Femur (tissue), 1 donor: ENCODE measurements around the gene TMPRSS11B.
"Not testable (repeated sequence)": the region's sequence is repeated elsewhere in the genome, so short reads cannot be mapped to it uniquely, and the experiment has no call there.

Experiments
- DNase-seq: peaks from one replicate; pipeline ENCODE4 v3.0.0-alpha.2; 2017

The TMPRSS11B gene

GRCh38 chr4:68216501-68216900, 29.0 kb downstream of the TMPRSS11B start:
- DNase-seq, result no peak

DNA sequence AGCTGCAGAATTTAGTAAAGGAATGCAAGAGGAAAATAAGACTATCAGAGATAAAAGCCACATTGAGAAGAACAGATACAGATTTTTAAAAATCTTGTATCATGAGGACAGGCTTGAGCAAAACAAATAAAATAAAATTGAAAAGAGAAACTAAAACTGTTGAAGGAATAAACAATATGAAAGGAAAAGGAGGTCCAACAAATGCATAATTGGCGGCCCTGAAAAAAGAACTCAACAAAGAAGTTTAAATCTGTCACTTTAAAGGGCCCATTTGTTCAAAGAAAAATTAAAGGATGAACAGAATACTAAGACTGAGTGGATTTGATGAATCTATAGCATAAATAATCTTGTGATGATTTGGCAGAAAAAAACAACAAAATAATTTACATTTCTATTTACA, 36.5 kb downstream of the TMPRSS11B start:
- no peak for DNase-seq

DNA sequence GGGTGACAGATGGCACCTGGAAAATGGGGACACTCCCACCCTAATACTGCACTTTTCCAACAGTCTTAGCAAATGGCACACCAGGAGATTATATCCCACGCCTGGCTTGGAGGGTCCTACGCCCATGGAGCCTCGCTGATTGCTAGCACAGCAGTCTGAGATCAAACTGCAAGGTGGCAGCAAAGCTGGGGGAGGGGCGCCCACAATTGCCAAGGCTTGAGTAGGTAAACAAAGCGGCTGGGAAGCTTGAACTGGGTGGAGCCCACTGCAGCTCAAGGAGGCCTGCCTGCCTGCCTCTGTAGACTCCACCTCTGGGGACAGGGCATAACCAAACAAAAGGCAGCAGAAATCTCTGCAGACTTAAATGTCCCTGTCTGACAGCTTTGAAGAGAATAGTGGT, 51.2 kb downstream of the TMPRSS11B start:
- not testable (repeated sequence) for DNase-seq

DNA sequence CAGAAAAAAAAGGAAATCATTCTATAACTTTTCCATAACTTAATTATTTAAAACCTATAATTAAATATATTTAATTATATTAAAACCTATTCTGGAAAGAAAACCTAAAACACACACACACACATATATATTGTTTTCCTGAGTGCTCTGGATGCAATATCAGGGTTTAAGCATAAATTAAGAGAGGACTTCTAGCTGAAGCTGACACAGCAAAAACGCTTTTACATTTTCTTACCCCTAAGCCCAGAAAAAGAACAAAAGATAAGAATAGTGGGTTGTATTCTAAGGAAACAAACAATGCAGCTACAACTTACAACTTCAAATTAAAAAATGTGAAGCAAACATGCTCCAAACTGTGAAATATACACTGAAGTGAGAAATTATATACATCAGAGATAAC, 52.3 kb downstream of the TMPRSS11B start:
- DNase-seq, result no peak

GRCh38 chr4:68187145-68187544, 58.3 kb downstream of the TMPRSS11B start:
- no peak for DNase-seq

DNA sequence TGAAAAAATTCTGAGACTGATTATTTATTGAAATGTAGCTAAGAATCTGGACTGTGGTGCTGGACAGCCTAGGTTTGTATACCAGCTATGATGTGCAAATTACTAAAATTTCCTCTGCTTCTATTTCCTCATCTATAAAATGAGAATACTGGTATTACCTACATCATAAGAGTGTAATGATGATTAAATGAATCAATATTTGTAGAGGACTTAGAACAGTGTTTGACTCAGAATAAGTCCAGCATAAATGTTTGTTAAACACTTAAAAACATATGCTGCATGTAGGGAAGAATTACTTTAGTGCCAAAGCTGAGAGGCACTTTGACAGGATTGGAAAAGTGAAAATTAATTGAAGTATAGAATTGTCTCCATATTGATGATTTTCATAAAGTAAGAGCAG, 60.6 kb downstream of the TMPRSS11B start:
- DNase-seq, result no peak

DNA sequence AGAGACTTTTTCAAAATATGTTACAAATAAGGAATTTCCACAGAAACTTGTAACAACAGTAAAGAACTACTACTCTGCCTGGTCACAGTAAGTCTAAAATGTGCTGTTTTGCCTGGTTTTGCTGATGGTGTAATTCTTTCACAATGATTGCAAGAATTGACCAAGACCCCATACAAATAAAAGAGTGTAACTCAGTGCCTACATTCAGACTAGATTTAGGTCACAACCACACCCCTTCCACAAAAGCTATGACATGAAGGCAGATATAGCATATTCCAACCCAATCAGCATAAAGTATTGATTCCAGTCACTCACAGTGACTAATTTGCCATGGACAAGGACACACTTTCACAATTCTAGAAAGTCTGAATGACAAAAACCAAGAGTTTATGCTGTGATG, 62.1 kb downstream of the TMPRSS11B start:
- DNase-seq, result no peak

- DNase-seq, result no peak
Observed at GRCh38 chr4:68182382-68182820, 63.1 kb downstream of the TMPRSS11B start.

DNA sequence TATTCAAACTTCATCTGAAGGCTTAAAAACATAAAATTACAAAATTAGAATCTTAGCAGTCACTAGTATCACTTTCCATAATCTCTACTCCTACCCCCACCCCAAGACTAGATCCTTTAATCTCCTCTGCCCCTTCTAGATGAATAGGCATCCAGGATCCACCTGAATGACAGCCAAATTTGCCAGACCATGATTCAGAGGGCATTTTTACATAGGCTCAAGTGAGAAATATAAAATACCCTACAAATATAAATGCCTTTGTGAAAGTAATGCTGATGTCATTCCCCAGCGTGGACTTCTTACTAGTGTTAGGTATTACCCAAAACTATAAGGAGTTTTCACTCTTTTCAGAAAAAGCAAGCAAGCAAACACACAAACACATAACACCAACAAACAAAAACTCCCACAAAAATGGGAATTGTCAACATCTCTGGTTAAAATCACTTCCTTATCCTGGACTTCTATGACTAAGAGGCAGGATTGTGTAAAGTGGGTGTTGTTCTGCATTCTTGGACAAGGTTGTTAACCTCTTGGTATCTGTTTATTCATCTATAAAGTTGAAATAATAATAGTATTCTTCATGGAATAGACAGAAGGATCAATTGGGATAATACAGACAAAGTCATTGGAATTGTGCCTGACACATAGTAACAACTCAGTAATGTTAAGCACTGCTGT, 64.5 kb downstream of the TMPRSS11B start:
- no peak for DNase-seq

GRCh38 chr4:68176904-68177303, 68.6 kb downstream of the TMPRSS11B start:
- DNase-seq, result no peak
